Stomach smooth muscle (tissue), 2 donors: ENCODE results near the gene HLA-E.
"Not testable (repeated sequence)": the region's sequence is repeated elsewhere in the genome, so short reads cannot be mapped to it uniquely, and the experiment has no call there.

Experiments used
- H3K27ac ChIP-seq: one replicate; pipeline ENCODE4 v1.7.0; 2013; ENCODE audit warnings: mild to moderate bottlenecking, low read length, inconsistent platforms
- H3K27me3 ChIP-seq, 2 donors: one replicate each; pipeline ENCODE4 v1.7.0; 2013; ENCODE audit warnings: low read length in 2 of 2; ENCODE audit not compliant: insufficient read depth in 2 of 2, control insufficient read depth in 1 of 2
- H3K36me3 ChIP-seq, 2 donors: one replicate each; pipeline ENCODE4 v1.7.0; 2013; ENCODE audit warnings: low read length in 2 of 2; ENCODE audit not compliant: control insufficient read depth in 2 of 2, insufficient read depth in 2 of 2
- H3K4me1 ChIP-seq: one replicate; pipeline ENCODE4 v1.7.0; 2013; ENCODE audit warnings: low read length; ENCODE audit not compliant: control insufficient read depth, insufficient read depth
- H3K4me3 ChIP-seq, 2 donors: one replicate each; pipeline ENCODE4 v1.7.0; 2013; ENCODE audit warnings: low read length in 2 of 2
- H3K9ac ChIP-seq, 2 donors: one replicate each; pipeline ENCODE4 v1.7.0; 2013; ENCODE audit warnings: low read length in 2 of 2, mild to moderate bottlenecking in 1 of 2
- H3K9me3 ChIP-seq, 2 donors: one replicate each; pipeline ENCODE4 v1.7.0; 2013; ENCODE audit warnings: low read length in 2 of 2; ENCODE audit not compliant: control insufficient read depth in 2 of 2
- donor health status: healthy.
- donor health status: Pancreatic carcinoma.

The HLA-E gene

DNA sequence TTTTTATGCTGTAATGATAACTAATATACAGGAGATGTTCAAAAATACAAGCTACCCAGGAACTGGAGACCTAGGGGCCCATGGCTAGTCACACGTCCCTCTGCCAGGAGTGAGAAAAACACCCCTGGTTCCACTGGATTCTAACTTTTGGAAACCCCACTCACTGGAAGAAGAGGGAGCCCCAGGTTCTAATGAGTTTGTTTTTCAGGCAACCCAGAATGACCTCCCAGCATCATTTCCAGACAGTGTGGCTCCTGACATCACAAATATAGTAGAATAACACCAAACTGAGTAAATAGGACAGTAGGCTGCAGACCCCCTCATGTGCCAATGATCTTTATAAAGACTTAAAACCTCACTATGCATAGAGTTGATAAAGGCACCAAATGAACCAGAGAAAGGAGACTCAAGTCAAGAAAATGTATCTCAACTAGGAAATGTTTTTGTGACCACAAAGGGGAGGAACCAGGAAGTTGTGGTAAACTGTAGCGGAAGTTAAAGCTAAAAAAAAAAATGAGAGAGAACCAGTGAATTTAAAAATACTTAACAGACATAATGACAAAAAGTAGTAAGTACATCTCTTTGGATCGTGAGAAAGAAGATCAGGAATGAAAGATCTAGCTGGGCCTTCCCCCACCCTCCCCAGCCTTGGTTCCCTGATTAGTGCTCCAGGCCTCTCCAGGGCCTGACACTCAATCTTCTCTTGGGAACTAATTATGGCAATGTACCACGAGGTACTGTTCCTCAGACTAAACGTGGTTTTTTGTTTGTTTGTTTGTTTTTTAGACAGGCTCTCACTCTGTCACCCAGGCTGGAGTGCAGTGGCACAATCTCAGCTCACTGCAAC lies 19.8 kb downstream of the HLA-E start:
- Histone ChIP-seq H3K36me3 (no peaks in the 10 kb centered on the region), H3K4me1 (no peaks in the 10 kb centered on the region), H3K27ac (no peak overlapping the region), H3K9me3 (no peaks in the 10 kb centered on the region), H3K4me3 (no peak overlapping the region), H3K9ac (no peak overlapping the region), H3K27me3 (peaks cover 0 to 3% of the 10 kb centered on the region in 2 donors)

DNA sequence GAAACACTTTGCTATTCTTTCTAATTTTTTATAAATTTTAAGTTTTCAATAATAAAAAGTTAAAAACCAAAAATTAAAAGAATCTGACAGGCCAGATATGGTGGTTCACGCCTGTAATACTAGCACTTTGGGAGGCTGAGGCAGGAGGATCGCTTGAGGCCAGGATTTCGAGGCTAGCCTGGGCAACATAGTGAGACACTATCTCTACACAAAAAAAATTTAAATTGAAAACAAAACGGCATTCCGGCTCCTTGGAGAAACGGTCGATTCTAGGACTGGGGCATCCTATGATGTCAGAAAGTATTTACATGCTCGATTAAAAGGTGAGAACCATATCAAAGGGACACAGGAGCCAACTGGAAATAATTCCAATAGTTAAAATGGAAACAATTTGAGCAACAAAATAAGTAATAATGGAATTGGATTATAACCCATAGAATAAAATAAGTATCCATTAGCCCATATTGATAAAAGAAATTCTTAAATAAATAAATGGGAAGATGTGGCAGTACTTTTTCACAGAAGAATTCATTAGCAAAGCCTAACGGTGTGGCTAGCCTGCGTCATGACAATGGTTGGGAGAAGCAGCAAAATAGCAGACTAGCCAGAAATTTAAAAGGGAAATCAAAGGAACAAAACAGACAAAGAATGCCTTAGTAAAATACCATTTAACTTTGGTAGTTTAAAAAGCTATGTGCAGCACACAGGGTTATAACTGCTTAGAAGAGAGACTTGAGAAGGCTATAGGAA lies 21.3 kb downstream of the HLA-E start:
- Histone ChIP-seq H3K4me3 (no peak overlapping the region), H3K36me3 (no peaks in the 10 kb centered on the region), H3K9ac (no peak overlapping the region), H3K27ac (no peak overlapping the region), H3K27me3 (peaks cover 0 to 3% of the 10 kb centered on the region in 2 donors), H3K9me3 (no peaks in the 10 kb centered on the region), H3K4me1 (no peaks in the 10 kb centered on the region)

DNA sequence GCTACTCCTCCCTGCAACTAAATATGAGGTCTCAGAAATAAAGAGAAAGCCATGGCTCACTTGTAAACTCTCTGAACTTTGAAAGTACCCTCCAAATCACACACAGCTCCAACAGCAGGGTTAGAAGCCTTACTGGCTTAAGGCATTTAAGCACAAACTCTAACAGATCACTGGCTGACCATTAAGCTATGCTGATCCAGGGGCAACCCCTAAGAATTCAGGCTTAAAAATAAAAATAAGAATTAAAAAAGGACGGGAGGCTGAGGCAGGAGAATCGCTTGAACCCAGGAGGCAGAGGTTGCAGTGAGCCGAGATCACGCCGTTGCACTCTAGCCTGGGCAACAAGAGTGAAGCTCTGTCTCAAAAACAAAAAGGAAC lies 21.8 kb downstream of the HLA-E start:
- Histone ChIP-seq H3K27ac (no peak overlapping the region), H3K4me1 (peaks cover 2% of the 10 kb centered on the region)

DNA sequence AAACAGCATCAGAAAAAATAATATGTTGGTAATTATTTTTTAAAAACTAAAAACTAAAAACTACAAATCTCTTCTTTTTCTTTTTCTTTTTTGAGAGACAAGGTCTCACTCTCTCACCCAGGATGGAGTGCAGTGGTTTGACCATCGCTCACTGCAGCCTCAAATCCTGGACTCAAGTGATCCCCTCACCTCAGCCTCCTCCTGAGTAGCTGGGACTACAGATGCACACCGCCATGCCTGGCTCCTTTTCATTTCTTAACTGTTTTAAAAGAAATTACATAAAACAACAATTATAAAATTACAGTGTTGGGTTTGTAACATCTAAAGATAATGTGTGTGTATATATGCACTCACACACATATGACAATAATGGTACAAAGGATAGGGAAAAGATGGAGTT lies 24.1 kb downstream of the HLA-E start:
- Histone ChIP-seq H3K9me3 (no peaks in the 10 kb centered on the region), H3K27ac (no peak overlapping the region), H3K36me3 (no peaks in the 10 kb centered on the region), H3K4me1 (peaks cover 3% of the 10 kb centered on the region), H3K4me3 (no peak overlapping the region), H3K27me3 (peaks cover 0 to 2% of the 10 kb centered on the region in 2 donors), H3K9ac (no peak overlapping the region)

More for the DNA sequence above, 21.8 kb downstream of the HLA-E start:
- Histone ChIP-seq H3K27me3 (peaks cover 2 to 3% of the 10 kb centered on the region in 2 donors), H3K9me3 (no peaks in the 10 kb centered on the region), H3K9ac (no peak overlapping the region), H3K4me3 (no peak overlapping the region), H3K36me3 (no peaks in the 10 kb centered on the region)

DNA sequence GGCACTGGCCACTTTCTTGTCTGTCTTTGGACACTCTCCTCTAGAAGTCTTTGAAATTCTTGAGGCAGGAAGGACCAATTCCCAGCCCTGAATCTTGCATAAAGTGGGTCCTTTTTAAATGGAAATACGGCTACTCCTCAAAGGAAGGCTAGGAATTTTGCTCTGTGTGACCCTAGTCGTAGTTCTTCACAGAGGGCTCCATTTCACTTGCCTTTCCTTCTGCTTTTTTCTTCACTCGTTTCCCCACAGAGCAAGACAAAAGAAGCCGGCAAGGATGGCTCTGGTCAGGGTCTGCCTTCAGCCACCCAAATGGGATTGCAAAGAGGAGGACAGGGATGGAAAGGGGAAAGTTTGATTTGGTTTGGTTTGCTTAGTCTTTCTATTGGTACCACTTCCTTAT lies 25.8 kb downstream of the HLA-E start:
- H3K4me1 ChIP-seq, result peaks cover 3% of the 10 kb centered on the region
- no peaks in the 10 kb centered on the region for H3K9me3 ChIP-seq
- no peak overlapping the region for H3K9ac ChIP-seq
- no peaks in the 10 kb centered on the region for H3K36me3 ChIP-seq
- no peak overlapping the region for H3K4me3 ChIP-seq
- peaks cover 0 to 2% of the 10 kb centered on the region in 2 donors for H3K27me3 ChIP-seq
- no peak overlapping the region for H3K27ac ChIP-seq

- Histone ChIP-seq H3K9ac (peak overlapping the region; percentile 62 to 76), H3K27me3 (peaks cover 0 to 2% of the 10 kb centered on the region in 2 donors), H3K27ac (peak overlapping the region; percentile 64), H3K4me3 (peak overlapping the region; percentile 64 to 73), H3K9me3 (no peaks in the 10 kb centered on the region), H3K4me1 (peaks cover 3% of the 10 kb centered on the region), H3K36me3 (no peaks in the 10 kb centered on the region)
Observed at GRCh38 chr6:30515944-30516753, 26.8 kb downstream of the HLA-E start.

DNA sequence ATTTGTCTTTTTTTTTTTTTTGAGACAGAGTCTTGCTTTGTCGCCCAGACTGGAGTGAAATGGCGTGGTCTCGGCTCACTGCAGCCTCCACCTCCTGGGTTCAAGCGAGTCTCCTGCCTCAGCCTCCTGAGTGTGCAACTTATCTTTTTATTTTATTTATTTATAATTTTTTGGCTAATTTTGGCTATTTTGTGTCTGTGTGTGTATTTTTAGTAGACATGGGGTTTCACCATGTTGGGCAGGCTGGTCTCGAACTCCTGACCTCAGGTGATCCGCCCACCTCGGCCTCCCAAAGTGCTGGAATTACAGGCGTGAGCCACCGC lies 27.4 kb downstream of the HLA-E start:
- Histone ChIP-seq H3K4me3 (peak overlapping the region; percentile 64 to 73), H3K27ac (peak overlapping the region; percentile 64)

DNA sequence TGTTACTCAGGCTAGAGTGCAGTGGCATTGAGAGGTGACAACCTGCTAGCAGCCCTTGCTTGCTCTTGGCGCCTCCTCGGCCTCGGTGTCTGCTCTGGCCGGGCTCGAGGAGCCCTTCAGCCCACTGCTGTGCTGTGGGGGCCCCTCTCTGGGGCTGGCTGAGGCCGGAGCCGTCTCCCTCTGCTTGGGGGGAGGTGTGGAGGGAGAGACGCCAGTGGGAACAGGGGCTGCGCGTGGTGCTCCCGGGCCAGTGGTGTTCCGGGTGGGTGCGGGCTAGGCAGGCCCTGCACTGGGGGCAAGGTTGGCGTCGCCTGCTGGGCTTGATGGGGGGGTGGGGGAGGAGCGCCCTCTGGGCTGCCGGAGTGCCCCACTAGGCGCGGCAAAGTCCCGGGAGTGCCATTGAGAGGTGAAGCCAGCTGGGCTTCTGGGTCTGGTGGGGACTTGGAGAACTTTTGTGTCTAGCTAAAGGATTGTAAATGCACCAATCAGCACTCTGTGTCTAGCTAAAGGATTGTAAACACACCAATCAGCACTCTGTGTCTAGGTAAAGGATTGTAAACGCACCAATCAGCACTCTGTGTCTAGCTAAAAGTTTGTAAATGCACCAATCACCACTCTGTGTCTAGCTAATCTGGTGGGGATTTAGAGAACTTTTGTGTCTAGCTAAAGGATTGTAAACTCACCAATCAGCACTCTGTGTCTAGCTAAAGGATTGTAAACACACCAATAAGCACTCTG lies 28.6 kb downstream of the HLA-E start:
- not testable (repeated sequence) for H3K4me1 ChIP-seq, H3K4me3 ChIP-seq, H3K9ac ChIP-seq, H3K27me3 ChIP-seq, H3K27ac ChIP-seq, H3K36me3 ChIP-seq, H3K9me3 ChIP-seq

More for the DNA sequence above, 27.4 kb downstream of the HLA-E start:
- H3K4me1 ChIP-seq, H3K27me3 ChIP-seq, H3K36me3 ChIP-seq, H3K9me3 ChIP-seq, H3K9ac ChIP-seq: not testable (repeated sequence)

GRCh38 chr6:30518505-30519145 lies 29.3 kb downstream of the HLA-E start:
- not testable (repeated sequence) for H3K36me3 ChIP-seq, H3K4me3 ChIP-seq, H3K27ac ChIP-seq, H3K9ac ChIP-seq, H3K9me3 ChIP-seq, H3K4me1 ChIP-seq, H3K27me3 ChIP-seq

DNA sequence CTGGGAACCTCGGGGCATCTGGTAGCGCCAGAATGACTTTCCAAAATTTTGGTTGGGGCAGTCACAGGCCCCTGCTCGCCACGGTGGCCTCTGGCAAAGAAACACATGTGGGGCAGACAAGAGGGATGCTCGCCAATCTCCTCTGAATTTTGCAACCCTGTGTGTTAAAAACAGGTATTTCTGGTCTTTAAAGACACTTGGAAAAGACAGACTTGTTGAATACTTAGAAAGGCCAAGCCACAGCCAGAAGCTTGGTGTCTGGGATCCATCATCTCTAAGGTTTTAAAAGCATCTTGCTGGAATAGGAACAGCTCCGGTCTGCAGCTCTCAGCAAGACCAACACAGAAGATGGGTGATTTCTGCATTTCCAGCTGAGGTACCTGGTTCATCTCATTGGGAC lies 31.2 kb downstream of the HLA-E start:
- no peak overlapping the region for H3K9ac ChIP-seq
- H3K9me3 ChIP-seq, result no peaks in the 10 kb centered on the region
- H3K4me3 ChIP-seq, result no peak overlapping the region
- H3K4me1 ChIP-seq, result peaks cover 3% of the 10 kb centered on the region
- H3K36me3 ChIP-seq, result no peaks in the 10 kb centered on the region
- peaks cover 0 to 2% of the 10 kb centered on the region in 2 donors for H3K27me3 ChIP-seq
- no peak overlapping the region for H3K27ac ChIP-seq
